HT-29 (cell line): ENCODE results near the gene GPR3. TPM values are rescaled to one million over a fixed set of nuclear protein-coding genes. Genes with fewer than 3 reads are reported as not detected.
"Not testable (repeated sequence)": the region's sequence is repeated elsewhere in the genome, so short reads cannot be mapped to it uniquely, and the experiment has no call there.

Experiments used
- DNase-seq: peaks from one replicate; pipeline ENCODE4 v3.0.0-alpha.2; 2015; ENCODE audit warnings: low spot score
- total RNA-seq: library from RNA; depleted of rRNA; stranded (reverse); fragments of >200 nt; shearing (Covaris generic); gene quantifications from 2 replicates; pipeline ENCODE4 v1.2.3, GENCODE V29; 2014

GPR3 gene
- total RNA-seq, 1 experiment from 2014 or later = 2.1 TPM

DNA sequence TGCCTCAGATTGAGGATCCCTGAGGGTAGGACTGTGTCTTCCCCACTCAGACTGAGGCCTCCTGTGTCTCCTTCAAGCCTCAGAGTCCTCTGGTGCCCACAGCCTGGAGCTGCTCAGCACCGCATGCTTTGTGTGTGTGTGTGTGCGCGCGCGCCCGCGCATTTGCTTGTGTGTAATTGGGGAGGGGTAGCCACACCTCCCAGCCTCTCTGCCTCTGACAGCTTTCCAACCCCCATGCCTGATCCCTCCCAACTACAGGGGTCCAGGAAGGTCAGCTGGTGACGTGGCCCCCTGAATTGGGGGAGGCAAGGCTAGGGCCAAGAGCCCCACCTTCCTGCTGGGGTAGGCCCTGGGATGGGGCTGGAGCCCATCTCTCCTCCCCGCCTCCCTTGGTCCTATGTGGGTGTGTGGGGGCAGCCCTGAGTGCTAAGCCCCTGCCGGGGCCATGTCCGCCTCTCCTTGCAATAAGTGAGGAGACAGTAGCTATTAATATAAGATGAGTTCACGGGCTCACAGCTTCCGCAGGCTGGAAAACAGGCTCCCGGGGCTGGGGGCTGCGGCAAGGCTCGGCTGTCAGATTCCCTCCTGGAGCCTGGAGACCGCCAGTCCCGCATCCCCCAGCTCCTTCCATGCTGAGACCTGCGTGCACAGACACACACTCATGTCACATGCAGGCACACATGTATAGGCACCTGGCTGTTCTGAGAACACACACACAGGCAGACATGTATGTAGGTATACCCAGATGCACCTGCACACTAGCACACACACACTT is 7.0 kb downstream of the GPR3 start:
- no peak for DNase-seq

DNA sequence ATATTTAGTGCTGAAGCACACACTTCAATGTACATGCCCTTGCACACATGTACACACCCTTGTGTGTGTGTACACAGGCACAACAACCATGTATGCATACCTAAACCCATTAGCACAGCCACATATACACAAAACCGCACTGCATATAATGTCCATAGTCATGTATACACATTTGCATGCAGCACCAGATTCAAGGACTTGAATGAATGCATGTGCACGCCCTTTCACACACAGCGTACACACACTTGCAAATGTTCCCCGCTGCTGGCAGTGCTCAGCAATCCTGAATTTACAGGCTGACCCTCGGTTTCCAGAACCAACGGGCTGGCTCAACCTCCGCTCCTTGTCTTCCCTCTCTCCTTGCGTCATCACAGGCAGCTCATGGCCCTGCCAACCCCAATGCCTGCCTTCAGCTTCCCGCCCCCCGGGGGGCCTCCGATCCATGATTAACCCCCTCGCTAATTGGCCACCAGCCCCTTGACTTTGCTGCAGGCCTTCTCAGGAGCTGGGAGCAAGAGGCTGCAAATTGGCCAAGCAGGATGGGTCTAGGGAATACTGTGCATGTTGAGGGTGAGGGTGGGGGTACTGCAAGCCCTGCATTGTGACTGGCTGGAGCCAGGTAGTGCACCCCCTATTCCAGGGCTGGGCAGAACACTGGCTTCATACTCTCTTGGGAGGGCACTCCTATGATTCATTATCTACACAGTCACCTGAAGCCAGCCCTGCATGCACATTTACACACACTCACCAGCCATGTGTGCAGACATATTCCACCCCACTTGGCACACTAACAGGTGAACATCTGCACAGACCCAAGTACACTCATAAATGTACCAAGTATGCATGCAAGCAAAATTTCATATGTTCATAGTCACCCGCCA is 7.9 kb downstream of the GPR3 start:
- no peak for DNase-seq

DNA sequence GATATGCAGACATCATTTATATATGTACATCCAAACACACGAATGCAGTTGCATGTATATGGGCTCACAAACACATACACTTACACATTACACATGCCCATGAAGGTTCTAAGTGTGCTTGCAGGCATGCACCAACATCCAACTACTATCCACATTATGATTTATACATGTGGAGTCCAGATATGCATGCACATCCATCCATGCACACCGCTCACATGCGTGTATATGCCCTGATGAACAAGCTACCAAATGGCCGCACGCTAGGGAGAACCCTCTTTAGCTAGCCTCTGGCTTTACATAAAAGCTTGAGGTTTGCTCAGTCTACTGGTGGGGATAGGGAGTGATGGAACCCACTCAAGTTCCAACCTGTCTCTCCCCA is 8.5 kb downstream of the GPR3 start:
- no peak for DNase-seq

DNA sequence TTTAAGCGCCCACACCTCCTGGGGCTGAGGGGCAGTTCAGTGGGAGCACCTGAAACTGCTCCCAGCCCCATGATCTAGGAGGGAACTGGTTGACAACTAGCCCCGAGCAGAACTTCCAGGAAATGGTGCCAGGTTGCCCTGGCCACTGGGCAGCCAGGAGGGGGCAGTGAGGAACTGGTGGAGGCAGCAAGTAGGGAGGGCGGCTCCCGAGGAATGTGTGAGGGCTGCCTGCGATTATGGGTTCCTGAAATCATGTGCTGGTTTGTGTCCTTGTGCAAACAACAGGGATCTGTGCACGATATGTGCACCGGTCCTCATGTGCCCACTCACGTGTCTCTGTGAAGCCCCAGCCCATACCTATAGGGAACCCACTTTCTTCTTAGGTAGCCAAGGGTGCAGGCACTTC is 9.9 kb downstream of the GPR3 start:
- peak; percentile 59 for DNase-seq

DNA sequence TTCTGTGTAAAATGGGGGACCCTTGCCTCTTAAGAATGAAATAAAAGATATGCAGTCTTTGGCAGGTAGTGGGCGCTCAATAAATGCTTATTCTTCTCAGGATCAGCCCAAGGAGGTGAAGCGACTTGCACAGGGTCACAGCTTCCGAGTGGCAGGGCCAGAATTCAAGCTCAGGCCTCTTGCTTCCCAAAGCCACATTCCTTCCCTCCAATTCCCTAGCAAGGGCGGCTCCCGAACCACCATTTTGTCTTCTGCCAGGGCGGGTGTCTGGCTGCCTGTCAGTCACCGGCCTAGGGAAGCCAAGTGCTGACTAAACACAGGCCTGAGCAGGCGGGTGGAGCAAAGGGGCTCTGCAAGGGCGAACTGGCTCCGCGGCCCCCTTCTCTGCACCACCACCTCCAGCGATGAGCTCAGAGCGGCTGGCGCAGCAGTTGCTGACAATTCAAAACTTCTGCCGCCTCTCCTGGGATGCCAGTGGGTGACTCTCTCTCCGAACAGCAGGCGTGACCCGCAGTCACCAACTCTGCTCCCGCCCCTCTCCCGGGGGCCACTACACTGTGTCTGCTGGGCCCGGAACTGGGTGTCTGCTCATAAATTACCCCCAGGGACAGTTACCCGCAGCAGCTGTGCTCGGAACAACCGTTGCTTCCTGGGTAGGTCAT is 10.8 kb downstream of the GPR3 start:
- no peak for DNase-seq

DNA sequence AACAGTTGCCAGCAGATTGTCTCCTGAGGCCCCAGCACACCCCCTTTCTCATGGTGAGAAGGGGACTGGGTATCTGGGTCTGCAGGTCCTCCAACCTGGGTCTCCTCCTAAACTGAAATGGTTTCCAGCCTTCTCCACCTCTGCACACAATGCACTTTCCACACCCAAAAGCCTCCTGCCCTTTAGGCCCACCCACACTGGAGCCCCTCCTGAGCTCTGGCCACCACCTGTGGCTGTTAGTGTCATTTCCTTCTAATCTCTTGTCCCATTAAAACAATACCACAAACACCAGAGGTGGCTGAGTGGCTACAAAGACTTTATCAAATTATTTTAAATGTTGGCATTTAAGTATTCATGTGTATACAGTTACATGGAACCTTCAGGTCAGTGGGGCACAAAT is 11.5 kb downstream of the GPR3 start:
- no peak for DNase-seq

DNA sequence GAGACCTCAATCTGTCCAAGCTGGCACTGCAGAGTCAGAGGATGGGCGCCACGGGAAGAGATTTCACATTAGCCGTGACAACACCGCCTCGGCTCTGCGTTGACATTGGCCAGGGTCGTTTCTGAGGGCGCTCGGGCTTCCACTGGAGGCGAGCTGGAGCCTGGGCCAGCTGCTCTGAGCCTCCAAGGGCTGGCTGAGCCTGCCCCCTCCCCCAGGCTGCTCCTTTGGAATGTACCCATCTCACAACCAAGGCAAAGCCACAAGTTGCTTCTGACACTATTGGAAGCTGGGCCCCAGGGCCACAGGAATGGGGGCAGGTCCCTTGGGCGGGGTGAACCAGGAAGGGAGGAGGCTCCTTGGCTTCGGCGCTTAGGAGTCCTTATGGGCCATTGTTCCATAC is 12.7 kb downstream of the GPR3 start:
- DNase-seq = no peak

DNA sequence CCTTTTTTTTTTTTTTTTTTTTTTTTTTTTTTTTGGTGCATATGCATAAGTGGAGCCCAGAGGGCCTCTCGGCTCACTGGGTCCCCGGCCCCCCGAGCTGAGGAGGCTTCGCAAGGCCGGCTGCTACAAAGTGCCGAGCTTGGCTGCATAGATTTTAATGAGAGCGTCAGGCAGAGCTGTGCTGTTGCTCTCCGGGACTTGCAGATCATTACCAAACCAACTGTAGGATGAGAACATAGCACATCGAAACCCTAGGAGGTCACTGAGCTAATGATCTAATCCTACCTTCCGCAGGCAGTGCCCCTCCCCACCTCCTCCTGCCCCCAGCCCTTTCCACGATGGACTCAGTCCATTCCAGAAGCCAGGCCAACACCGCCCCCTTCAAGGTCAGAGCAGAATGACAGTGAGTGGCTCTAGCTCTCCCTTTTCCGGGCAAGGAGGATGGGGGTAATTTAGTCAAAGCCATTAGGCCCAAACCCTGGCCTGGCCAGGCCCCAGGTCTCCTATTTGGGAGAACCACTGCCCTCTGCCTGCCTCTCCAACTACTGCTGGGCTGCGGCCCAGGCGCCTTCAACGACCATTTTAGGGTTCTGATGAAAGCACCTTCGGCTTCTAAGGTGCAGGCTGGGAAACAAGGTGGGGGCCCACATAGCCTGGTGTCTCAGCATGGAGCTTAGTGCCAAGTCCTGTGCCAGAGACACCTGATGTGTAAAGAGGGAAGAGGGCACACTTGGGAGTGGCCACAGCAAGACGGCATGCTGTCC is 13.4 kb downstream of the GPR3 start:
- DNase-seq = not testable (repeated sequence)

DNA sequence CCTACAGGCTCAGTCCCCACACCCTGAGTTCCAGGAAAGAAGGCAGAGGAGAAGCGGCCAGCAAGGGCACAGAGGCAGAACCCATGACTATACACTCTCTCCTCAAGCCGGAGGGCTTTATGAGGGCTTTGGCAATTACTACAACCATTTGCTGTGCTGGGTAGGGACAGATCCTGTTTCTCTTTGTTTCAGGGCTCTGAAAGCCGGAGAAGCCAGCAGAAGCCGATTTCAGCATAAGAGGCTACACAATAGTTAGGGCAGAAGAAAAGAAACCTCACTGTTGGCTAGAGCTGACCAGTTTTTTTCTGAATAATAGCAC is 13.9 kb downstream of the GPR3 start:
- no peak for DNase-seq

DNA sequence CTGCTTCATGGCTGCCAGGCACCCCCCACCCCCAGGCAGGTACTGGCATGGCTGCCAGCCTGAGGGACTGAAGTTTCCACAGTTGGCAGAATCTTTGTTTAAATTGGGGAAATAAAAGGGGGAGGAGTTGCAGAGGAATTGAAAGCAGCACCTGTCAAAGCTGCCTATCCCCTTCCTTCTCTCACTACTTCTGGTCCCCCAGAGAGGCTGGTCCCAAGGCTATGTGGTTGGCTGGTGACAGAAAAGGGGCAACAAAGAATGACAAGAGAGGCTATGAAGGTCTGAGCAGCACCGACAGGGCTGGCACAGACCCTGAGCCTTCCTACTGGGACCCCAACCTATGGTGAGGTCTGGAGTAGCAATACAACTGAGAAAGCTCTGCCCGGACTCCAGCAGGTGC is 14.4 kb downstream of the GPR3 start:
- not testable (repeated sequence) for DNase-seq

DNA sequence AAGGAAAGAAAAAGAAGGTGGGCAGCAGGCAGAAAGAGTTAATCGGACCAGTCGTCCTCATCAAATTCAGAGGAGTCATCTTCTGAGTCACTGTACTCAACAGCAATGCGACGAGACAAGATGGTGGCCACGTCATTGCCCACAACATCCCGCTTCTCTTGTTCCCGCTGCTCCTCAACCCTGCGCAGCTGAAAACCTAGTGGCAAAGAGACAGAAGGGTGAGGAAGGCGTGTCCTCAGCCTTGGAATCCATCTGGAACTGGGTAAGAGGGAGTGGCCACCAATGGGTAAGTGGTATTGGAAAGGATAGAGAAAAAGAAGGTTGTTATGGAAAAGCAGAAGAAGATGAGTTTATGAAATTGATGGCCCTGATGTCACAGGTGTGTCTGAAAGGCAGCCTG is 15.7 kb downstream of the GPR3 start:
- DNase-seq = no peak

DNA sequence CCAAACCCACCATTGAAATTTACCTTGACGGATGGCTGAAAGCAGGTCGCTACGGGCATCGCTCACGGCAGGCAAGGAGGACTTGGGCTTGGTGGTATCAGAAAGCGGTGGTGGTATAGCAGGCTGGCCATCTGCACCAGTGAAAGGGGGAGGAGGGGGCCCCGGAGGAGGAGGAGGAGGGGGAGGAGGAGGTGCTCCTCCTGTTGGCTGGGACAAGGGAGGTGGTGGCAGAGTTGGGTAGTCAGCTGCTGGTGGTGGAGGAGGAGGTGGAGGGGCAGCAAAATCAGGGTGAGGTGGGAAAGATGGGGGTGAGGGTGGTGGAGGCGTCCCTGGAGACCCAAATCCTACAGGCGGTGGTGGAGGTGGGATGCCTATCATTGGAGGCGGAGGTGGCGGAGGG is 17.2 kb downstream of the GPR3 start:
- no peak for DNase-seq

DNA sequence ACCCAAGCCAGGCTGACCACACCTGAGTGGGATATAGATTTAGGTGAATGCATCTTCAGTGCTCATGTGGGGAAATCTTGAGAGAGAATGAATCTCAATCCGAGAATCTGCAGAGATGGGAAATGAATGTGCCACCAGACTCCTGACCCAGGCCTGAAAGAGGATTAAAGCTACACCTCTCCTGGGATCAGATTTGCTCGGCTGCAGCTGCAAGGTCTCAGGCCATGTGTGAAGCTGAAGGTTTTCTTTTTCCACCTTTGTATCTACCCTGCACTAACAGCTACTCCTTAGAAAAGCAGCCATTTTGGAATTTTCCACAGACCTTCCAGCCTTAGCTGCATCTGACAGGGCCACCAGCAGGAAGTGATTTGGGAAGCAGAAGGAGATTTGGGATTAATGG is 18.3 kb downstream of the GPR3 start:
- DNase-seq = no peak

DNA sequence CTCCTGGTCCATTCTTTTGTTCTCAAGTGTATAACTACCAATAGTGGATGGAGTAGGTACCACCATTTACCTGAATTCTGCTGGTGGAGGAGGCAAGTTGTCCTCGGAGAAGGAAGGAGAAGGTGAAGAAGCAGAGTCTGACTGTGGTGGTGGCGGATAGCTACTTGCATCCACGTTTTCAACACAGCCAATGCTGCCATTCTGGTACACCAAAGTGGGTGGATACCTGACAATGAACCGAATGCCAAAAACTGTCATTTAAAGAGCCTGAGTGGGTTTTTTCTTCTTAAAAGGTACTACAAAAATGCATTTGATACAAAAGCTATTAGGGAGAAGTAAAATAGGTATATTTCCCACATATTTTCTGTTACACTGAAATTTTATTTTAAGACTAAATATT is 20.1 kb downstream of the GPR3 start:
- no peak for DNase-seq

DNA sequence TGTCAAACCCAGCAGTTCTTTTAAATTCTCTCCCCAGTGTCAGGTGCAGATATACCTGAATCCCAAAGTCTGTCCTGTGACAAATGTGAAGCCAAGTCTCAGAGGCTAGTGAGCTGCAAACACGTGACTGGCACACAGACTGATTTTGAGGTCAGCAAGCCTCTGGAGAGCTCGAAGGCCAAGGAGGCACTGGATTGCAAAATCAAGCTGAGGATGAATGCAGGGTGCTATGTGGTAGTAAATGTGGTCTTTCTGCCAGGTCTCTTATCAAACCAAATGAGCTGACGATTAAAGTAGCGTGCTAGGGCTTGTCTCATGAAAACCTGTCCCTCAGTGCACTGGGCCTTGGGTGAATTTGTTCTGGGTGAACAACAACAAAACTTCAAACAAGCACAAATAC is 20.6 kb downstream of the GPR3 start:
- DNase-seq = no peak

DNA sequence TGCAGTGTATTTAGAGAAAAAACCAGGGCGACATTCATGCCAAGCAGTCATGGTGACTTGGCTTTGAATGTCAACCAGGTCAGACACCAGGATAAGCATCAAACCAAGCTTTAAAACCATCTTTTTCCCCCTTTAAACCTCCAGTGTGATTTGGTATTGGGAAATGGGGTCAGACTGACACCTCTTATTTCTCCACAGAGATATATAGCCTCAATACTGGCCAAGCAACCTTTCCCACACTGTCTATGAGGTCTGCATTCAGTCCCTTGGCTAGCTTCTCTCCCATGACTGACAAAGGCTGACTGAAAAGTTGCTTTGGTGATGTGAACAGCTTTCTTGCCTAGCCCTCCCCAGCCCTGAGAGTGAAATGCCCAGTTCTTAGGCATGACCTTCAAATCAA is 21.7 kb downstream of the GPR3 start:
- no peak for DNase-seq

DNA sequence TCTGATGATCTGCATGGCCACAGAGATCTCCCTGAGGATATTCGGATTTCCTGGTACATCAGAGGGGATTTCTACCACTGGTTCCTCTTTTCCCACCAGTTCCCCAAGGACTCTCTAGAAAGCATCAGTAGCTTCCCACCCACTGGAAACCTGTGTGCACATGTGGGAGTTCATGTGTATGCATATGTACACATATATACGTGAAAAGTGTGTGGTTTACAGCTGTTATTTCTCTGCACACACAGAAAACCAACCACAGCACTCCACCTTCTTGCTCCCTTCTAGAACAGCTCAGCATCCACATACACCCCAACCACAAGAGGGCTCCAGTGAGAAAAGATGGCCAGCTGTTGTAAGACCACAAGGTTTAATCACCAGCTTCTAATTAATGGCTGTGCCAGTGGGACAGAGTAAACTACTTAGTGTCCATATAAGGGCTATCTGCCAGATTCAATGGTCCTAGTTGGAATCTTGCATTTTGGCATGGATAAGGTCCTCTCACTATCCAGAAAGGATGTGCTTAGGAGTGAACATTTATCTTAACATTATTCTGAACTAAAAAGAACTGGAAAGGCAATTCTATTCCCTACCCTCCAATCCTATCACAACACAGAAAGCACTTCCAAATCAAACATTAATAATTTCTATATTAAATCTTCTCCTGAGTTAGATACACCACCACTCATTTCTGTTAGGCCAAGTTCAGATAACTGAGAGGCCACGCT is 24.1 kb downstream of the GPR3 start:
- peak; percentile 87 for DNase-seq

DNA sequence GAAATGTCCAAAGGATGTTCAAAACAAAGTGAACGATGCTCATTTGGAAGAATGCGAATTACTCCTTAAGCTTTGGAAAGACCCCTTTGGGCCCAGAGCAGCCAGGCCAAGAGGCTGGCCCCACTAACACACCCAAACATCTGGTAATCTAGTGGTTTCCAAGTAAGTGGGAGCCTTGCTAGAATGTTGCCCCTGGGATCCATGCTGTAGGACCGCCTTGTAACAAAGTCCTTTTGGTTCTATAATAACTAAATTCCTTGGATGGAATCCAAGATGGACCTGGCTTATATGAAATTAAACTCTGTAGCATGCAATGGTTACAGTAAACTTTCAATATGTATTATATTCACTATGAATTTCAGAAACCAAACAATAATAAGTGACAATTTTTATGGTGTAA is 25.3 kb downstream of the GPR3 start:
- DNase-seq = no peak

DNA sequence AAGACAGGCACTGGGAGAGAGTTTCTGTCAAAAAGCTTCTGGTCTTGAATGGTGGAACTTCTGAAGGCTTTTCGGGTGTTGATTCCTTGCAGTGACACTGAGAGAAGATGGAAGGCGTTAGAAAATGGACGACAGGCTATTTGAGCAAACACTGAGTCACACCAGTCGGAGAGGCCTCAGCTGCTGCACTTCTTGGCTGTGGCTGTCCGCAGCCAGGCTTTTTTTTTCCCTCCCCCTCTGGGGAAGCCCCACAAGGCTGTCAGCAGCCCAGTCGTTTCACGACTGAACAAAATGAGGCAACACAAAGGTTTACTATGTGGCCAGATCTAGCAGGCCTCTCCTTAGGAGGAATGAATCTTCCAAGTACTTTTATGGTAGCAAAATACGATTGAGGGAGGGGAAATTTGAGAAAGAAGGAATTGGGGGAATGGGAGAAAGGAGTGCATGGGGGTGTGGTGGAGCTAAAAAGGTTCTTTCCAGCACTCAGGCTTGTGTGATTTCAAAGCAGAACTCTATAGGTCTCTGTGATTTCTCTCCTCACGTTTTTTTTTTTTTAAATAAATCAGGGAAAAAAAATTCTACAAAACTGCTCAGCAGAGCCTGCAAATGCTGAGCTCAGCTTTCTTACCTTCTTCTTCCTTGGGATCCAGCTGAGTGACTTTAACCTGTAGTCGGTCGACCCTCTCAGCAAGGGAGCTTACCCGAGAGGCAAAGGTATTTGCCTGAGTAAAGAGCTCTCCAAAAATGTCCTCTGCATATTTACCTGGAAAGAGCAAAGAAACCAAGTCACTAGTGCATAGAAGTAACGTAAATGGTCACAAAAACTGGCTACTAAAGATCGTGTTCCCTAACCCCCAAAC is 26.1 kb downstream of the GPR3 start:
- DNase-seq = no peak

DNA sequence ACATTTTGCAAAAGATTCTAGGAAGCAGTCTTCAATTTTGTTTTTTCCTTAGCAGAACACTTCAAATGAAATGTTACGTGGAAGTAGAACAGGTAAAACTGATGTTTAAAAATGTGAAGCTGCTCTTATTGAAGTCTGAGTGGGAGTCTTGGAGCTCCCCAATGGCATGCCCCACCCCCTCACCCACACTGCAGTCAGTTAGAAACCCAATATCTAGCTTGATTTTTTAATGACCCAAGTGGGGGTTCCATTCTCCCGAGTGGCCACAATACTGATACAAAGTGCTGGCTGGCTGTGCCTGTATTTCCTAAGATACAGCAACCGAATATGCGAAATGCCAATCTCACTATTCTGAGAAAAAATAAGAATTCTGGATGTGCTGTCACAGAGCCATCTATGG is 31.3 kb downstream of the GPR3 start:
- DNase-seq = no peak
